WTC11 (cell line): ENCODE results near the gene PON1.

Experiments used
- ATF3 ChIP-seq: sonication (generic); formaldehyde crosslinking; conservative IDR thresholded peaks from 2 replicates; pipeline ENCODE4 v1.8.1; 2022; ENCODE audit warnings: mild to moderate bottlenecking, missing genetic modification reagents
- CBFB ChIP-seq: sonication (generic); formaldehyde crosslinking; IDR thresholded peaks from 2 replicates; pipeline ENCODE4 v1.8.1; 2022; ENCODE audit warnings: mild to moderate bottlenecking, low read depth, missing genetic modification reagents
- CTCF ChIP-seq: fragments of 200-600 bp; IDR thresholded peaks from 2 replicates; pipeline ENCODE4 v1.8.0; 2022; ENCODE audit warnings: antibody characterized with exemption
- ESRRA ChIP-seq: sonication (generic); formaldehyde crosslinking; IDR thresholded peaks from 2 replicates; pipeline ENCODE4 v1.8.1; 2022; ENCODE audit warnings: mild to moderate bottlenecking, missing genetic modification reagents, borderline replicate concordance
- FOXP1 ChIP-seq: sonication (generic); formaldehyde crosslinking; IDR thresholded peaks from 2 replicates; pipeline ENCODE4 v1.8.0; 2022; ENCODE audit warnings: missing genetic modification reagents, mild to moderate bottlenecking, moderate library complexity, borderline replicate concordance
- JUN ChIP-seq: sonication (generic); formaldehyde crosslinking; IDR thresholded peaks from 2 replicates; pipeline ENCODE4 v1.8.0; 2023; ENCODE audit warnings: mild to moderate bottlenecking, missing genetic modification reagents
- PRDM15 ChIP-seq: sonication (generic); formaldehyde crosslinking; IDR thresholded peaks from 2 replicates; pipeline ENCODE4 v1.8.0; 2022; ENCODE audit warnings: missing genetic modification reagents
- SOX15 ChIP-seq: fragments of 250-450 bp; sonication (Bioruptor Pico); IDR thresholded peaks from 2 replicates; pipeline ENCODE4 v1.9.0; 2021; ENCODE audit warnings: mild to moderate bottlenecking
- SP1 ChIP-seq: sonication (generic); formaldehyde crosslinking; conservative IDR thresholded peaks from 2 replicates; pipeline ENCODE4 v1.8.1; 2022; ENCODE audit warnings: missing genetic modification reagents
- STAT6 ChIP-seq: sonication (generic); formaldehyde crosslinking; conservative IDR thresholded peaks from 2 replicates; pipeline ENCODE4 v1.8.1; 2023; ENCODE audit warnings: mild to moderate bottlenecking, low read depth, missing genetic modification reagents, moderate library complexity
- TEAD4 ChIP-seq: sonication (generic); formaldehyde crosslinking; IDR thresholded peaks from 2 replicates; pipeline ENCODE4 v1.8.0; 2022; ENCODE audit warnings: mild to moderate bottlenecking, missing genetic modification reagents
- TF ChIP-seq, protein P1 (sequence below): sonication (generic); formaldehyde crosslinking; IDR thresholded peaks from 2 replicates; pipeline ENCODE4 v1.8.1; 2023; ENCODE audit warnings: mild to moderate bottlenecking, moderate library complexity, missing genetic modification reagents

DNA sequence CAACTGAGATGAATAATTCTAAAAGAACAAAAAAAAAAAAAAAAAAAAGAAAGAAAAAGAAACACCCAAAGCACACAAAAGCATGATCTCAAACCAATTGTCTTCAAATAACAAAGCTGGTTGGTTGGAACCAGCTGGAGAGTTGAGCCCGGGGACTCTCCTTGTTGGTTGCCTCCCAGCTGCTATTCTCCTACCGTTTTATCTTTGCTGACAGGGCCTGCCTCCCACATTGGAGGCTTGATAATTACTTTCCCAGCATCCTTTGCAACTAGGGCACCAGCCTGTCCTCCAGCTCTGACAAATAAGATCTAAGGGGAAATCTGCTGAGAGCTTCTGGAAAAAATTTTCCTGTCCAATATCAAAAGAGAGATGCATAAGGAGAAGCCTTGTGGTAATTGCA lies 6.8 kb downstream of the PON1 start:
- TF ChIP-seq SOX15 (CRISPR knock-in tag), result no peak
- no peak for TF ChIP-seq CTCF
- no peak for TF ChIP-seq FOXP1
- TF ChIP-seq SP1 (CRISPR knock-in tag), result no peak
- no peak for TF ChIP-seq CBFB (CRISPR knock-in tag)
- no peak for TF ChIP-seq TEAD4 (CRISPR knock-in tag)
- no peak for TF ChIP-seq ESRRA (CRISPR knock-in tag)
- no peak for TF ChIP-seq STAT6 (CRISPR knock-in tag)
- no peak for TF ChIP-seq JUN (CRISPR knock-in tag)
- TF ChIP-seq ATF3, result no peak
- TF ChIP-seq, protein P1, sequence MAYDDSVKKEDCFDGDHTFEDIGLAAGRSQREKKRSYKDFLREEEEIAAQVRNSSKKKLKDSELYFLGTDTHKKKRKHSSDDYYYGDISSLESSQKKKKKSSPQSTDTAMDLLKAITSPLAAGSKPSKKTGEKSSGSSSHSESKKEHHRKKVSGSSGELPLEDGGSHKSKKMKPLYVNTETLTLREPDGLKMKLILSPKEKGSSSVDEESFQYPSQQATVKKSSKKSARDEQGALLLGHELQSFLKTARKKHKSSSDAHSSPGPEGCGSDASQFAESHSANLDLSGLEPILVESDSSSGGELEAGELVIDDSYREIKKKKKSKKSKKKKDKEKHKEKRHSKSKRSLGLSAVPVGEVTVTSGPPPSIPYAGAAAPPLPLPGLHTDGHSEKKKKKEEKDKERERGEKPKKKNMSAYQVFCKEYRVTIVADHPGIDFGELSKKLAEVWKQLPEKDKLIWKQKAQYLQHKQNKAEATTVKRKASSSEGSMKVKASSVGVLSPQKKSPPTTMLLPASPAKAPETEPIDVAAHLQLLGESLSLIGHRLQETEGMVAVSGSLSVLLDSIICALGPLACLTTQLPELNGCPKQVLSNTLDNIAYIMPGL (CRISPR knock-in tag), result no peak
- no peak for TF ChIP-seq PRDM15
